Transverse colon (tissue), 4 donors: ENCODE data around the gene CRYGC. TPM values are rescaled to one million over a fixed set of nuclear protein-coding genes. Genes with fewer than 3 reads are reported as not detected.
"Not testable (repeated sequence)": the region's sequence is repeated elsewhere in the genome, so short reads cannot be mapped to it uniquely, and the experiment has no call there.

ENCODE experiments used
- DNase-seq: peaks from one replicate; pipeline ENCODE4 v3.0.0-alpha.2; 2019
- H3K27ac ChIP-seq, 4 donors: fragments of 200-600 bp; sonication (generic); 2 replicates each; pipeline ENCODE4 v1.5.1; 2016 to 2018; ENCODE audit warnings: inconsistent platforms in 4 of 4
- H3K27me3 ChIP-seq: fragments of 200-600 bp; sonication (generic); 2 replicates; pipeline ENCODE4 v1.5.1; 2017; ENCODE audit warnings: inconsistent platforms
- H3K36me3 ChIP-seq, 4 donors: fragments of 200-600 bp; sonication (generic); 2 replicates each; pipeline ENCODE4 v1.5.1; 2017 to 2019; ENCODE audit warnings: inconsistent platforms in 4 of 4
- H3K4me1 ChIP-seq, 4 donors: fragments of 200-600 bp; sonication (generic); 2 replicates each; pipeline ENCODE4 v1.5.1; 2017 to 2020; ENCODE audit warnings: inconsistent platforms in 4 of 4
- H3K4me3 ChIP-seq, 4 donors: fragments of 200-600 bp; sonication (generic); 1 replicate in 1 of 4; 2 replicates in 3 of 4; pipeline versions ENCODE4 v1.5.1 to v1.6.1; 2017 to 2019; ENCODE audit warnings: inconsistent platforms in 4 of 4
- H3K9me3 ChIP-seq, 2 donors: fragments of 200-600 bp; sonication (generic); 2 replicates each; pipeline ENCODE4 v1.5.1; 2017 to 2019; ENCODE audit warnings: inconsistent platforms in 2 of 2
- CTCF ChIP-seq, 5 experiments: fragments of 200-600 bp in 3 of 5; fragments of 450-650 bp in 2 of 5; sonication (generic) in 3 of 5; IDR thresholded peaks; 1 replicate in 2 of 5; 2 replicates in 3 of 5; pipeline ENCODE4 v1.5.1; 2016 to 2017; ENCODE audit warnings: antibody characterized with exemption in 5 of 5, inconsistent platforms in 3 of 5, mild to moderate bottlenecking in 2 of 5, moderate library complexity in 1 of 5
- EP300 ChIP-seq: sonication (generic); formaldehyde crosslinking; IDR thresholded peaks from one replicate; pipeline ENCODE4 v1.6.1; 2017; ENCODE audit warnings: antibody characterized with exemption, low read depth
- POLR2A ChIP-seq: fragments of 450-650 bp; IDR thresholded peaks from one replicate; pipeline ENCODE4 v1.6.1; 2016; ENCODE audit warnings: antibody characterized with exemption, mild to moderate bottlenecking, moderate library complexity
- POLR2AphosphoS5 ChIP-seq, 3 donors: sonication (generic); formaldehyde crosslinking; IDR thresholded peaks; one replicate each; pipeline ENCODE4 v1.6.1; 2016; ENCODE audit warnings: antibody characterized with exemption in 3 of 3
- WGBS, 2 donors: methylation state at CpG; one replicate each; pipeline ENCODE4 v1.1.5; 2018; ENCODE audit warnings: low coverage in 1 of 2; 5-methylcytosine and 5-hydroxymethylcytosine counted together
- in situ Hi-C, 4 donors: fragments of 200-750 bp; cut with MboI; loops; one replicate each; pipeline versions ENCODE4 v1.15.0 to v1.15.1; 2017; ENCODE audit warnings: low sequenced_read_pairs in 3 of 4, low pct_ligation_motif_present in 1 of 4, low pct_unique_long_range_greater_than_20kb in 1 of 4
- intact Hi-C: fragments of 100-400 bp; cut with DNase I; formaldehyde crosslinking; loops from one replicate; pipeline ENCODE4 v1.15.1; 2023; ENCODE audit warnings: low total_unique reads
- total RNA-seq, 4 donors: library from RNA; depleted of rRNA; stranded (reverse); fragments of >200 nt; gene quantifications; one replicate each; pipeline ENCODE4 v1.1.0, GENCODE V29; 2016

CRYGC gene
- total RNA-seq, 4 donors from 2014 or later = not detected

- in situ Hi-C loops = no loop called here
- 86 to 87% methylated on average over 3 of the region's 3 CpGs for WGBS, 2 donors
- H3K27me3 ChIP-seq = no peaks in the 10 kb centered on the region
- H3K4me1 ChIP-seq = no peaks in the 10 kb centered on the region
- TF ChIP-seq POLR2A (no peak), EP300 (no peak), CTCF (IDR thresholded peaks at IDR 0.05) (no peak), POLR2AphosphoS5 (IDR thresholded peaks at IDR 0.05) (no peak)
- H3K4me3 ChIP-seq = no peak overlapping the region
- intact Hi-C loops = no loop called here
- no peaks in the 10 kb centered on the region for H3K36me3 ChIP-seq
- no peak overlapping the region for H3K27ac ChIP-seq
- no peaks in the 10 kb centered on the region for H3K9me3 ChIP-seq
- DNase-seq = no peak
Observed at GRCh38 chr2:208103616-208104015, 26.0 kb downstream of the CRYGC start.

GRCh38 chr2:208101716-208102631, 27.7 kb downstream of the CRYGC start:
- Histone ChIP-seq H3K36me3 (no peaks in the 10 kb centered on the region), H3K9me3 (no peaks in the 10 kb centered on the region), H3K4me3 (no peak overlapping the region), H3K4me1 (no peaks in the 10 kb centered on the region), H3K27ac (no peak overlapping the region), H3K27me3 (no peaks in the 10 kb centered on the region)
- no peak for TF ChIP-seq CTCF (IDR thresholded peaks at IDR 0.05)
- no peak for TF ChIP-seq POLR2A
- no peak for TF ChIP-seq POLR2AphosphoS5 (IDR thresholded peaks at IDR 0.05)
- TF ChIP-seq EP300 = no peak
- WGBS, 2 donors = 39 to 40% methylated on average over 5 to 10 of the region's 10 CpGs
- intact Hi-C loops (no loop called here), in situ Hi-C loops (no loop called here)
- no peak for DNase-seq

GRCh38 chr2:208099682-208100470, 29.8 kb downstream of the CRYGC start:
- H3K36me3 ChIP-seq = no peaks in the 10 kb centered on the region
- no peaks in the 10 kb centered on the region for H3K27me3 ChIP-seq
- in situ Hi-C loops (no loop called here), intact Hi-C loops (no loop called here)
- TF ChIP-seq EP300 (no peak), CTCF (IDR thresholded peaks at IDR 0.05) (no peak), POLR2A (no peak), POLR2AphosphoS5 (IDR thresholded peaks at IDR 0.05) (no peak)
- DNase-seq = no peak
- H3K4me3 ChIP-seq = no peak overlapping the region
- 61 to 66% methylated on average over 11 to 13 of the region's 13 CpGs for WGBS, 2 donors
- H3K4me1 ChIP-seq = no peaks in the 10 kb centered on the region
- no peak overlapping the region for H3K27ac ChIP-seq
- H3K9me3 ChIP-seq = no peaks in the 10 kb centered on the region

GRCh38 chr2:208098701-208099100, 30.9 kb downstream of the CRYGC start:
- DNase-seq, H3K27me3 ChIP-seq, H3K9me3 ChIP-seq, intact Hi-C loops, H3K27ac ChIP-seq, H3K36me3 ChIP-seq, in situ Hi-C loops, H3K4me1 ChIP-seq, H3K4me3 ChIP-seq: not testable (repeated sequence)
- WGBS, 2 donors = 83 to 95% methylated on average over 1 of the region's 1 CpG
